Neural cell (in vitro differentiated cells): ENCODE data around the gene NELL1. TPM values are rescaled to one million over a fixed set of nuclear protein-coding genes. Genes with fewer than 3 reads are reported as not detected.

Experiments used
- H2AFZ ChIP-seq: fragments of 200-600, 300-800 bp; sonication (generic), shearing (Covaris generic); 2 replicates; pipeline ENCODE4 v1.6.0; 2014; ENCODE audit warnings: low read depth, mild to moderate bottlenecking, antibody characterized with exemption, low read length, moderate library complexity
- H3F3A ChIP-seq: fragments of 200-600 bp; shearing (Covaris generic); 2 replicates; pipeline ENCODE4 v1.6.1; 2016; ENCODE audit warnings: mild to moderate bottlenecking, moderate library complexity, mixed read lengths, antibody characterized with exemption, low read length; ENCODE audit not compliant: insufficient read depth, poor library complexity, severe bottlenecking
- H3K27ac ChIP-seq: fragments of 200-600, 300-800 bp; sonication (generic), shearing (Covaris generic); 2 replicates; pipeline ENCODE4 v1.5.1; 2014; ENCODE audit warnings: mild to moderate bottlenecking, low read length, moderate library complexity
- H3K27me3 ChIP-seq: fragments of 300-800, 200-600 bp; sonication (generic), shearing (Covaris generic); 2 replicates; pipeline ENCODE4 v1.6.0; 2014; ENCODE audit warnings: mild to moderate bottlenecking, low read depth, low read length, moderate library complexity; ENCODE audit not compliant: insufficient read depth
- H3K36me3 ChIP-seq: fragments of 300-800, 200-600 bp; sonication (generic), shearing (Covaris generic); 2 replicates; pipeline ENCODE4 v1.5.1; 2014; ENCODE audit warnings: mild to moderate bottlenecking, antibody characterized with exemption, low read length, moderate library complexity; ENCODE audit not compliant: insufficient read depth
- H3K4me2 ChIP-seq: fragments of 300-800, 200-600 bp; sonication (generic), shearing (Covaris generic); 2 replicates; pipeline ENCODE4 v1.6.0; 2014; ENCODE audit warnings: mild to moderate bottlenecking, low read length
- H3K4me3 ChIP-seq: fragments of 300-800, 200-600 bp; sonication (generic), shearing (Covaris generic); 2 replicates; pipeline ENCODE4 v1.5.1; 2014; ENCODE audit warnings: mild to moderate bottlenecking, low read length, moderate library complexity
- H3K79me2 ChIP-seq: fragments of 200-600 bp; shearing (Covaris generic); replicated peaks from 2 replicates; pipeline ENCODE4 v1.6.0; 2014; ENCODE audit warnings: mild to moderate bottlenecking, low read length, moderate library complexity; ENCODE audit not compliant: insufficient read depth
- H3K9ac ChIP-seq: fragments of 300-800, 200-600 bp; sonication (generic), shearing (Covaris generic); 2 replicates; pipeline ENCODE4 v1.6.1; 2016; ENCODE audit warnings: mild to moderate bottlenecking, low read length, mixed read lengths
- H3K9me2 ChIP-seq: fragments of 200-600 bp; shearing (Covaris generic); 2 replicates; pipeline ENCODE4 v1.6.1; 2016; ENCODE audit warnings: mild to moderate bottlenecking, low read length, mixed read lengths; ENCODE audit not compliant: insufficient read depth
- H3K9me3 ChIP-seq: fragments of 200-600, 300-800 bp; sonication (generic), shearing (Covaris generic); 2 replicates; pipeline ENCODE4 v1.6.1; 2016; ENCODE audit warnings: mild to moderate bottlenecking, mixed run types, low read length, moderate library complexity, mixed read lengths
- H4K20me1 ChIP-seq: fragments of 200-600 bp; shearing (Covaris generic); 2 replicates; pipeline ENCODE4 v1.6.1; 2016; ENCODE audit warnings: mild to moderate bottlenecking, mixed run types; ENCODE audit not compliant: insufficient read depth
- CTCF ChIP-seq: fragments of 450-650 bp; IDR thresholded peaks from 2 replicates; pipeline ENCODE4 v1.5.1; 2014; ENCODE audit warnings: antibody characterized with exemption, mild to moderate bottlenecking, moderate library complexity; ENCODE audit not compliant: poor library complexity, severe bottlenecking
- EP300 ChIP-seq: fragments of 450-650 bp; conservative IDR thresholded peaks from 2 replicates; pipeline ENCODE4 v1.6.1; 2014; ENCODE audit warnings: antibody characterized with exemption, mild to moderate bottlenecking, moderate library complexity; ENCODE audit not compliant: poor library complexity, severe bottlenecking
- EZH2 ChIP-seq: fragments of 200-600, 300-800 bp; shearing (Covaris generic), sonication (generic); IDR thresholded peaks from 2 replicates; pipeline ENCODE4 v1.6.1; 2014; ENCODE audit warnings: antibody characterized with exemption, low read length, borderline replicate concordance, mild to moderate bottlenecking; ENCODE audit not compliant: insufficient read depth, poor library complexity, severe bottlenecking
- MXI1 ChIP-seq: fragments of 450-650 bp; conservative IDR thresholded peaks from 2 replicates; pipeline ENCODE4 v1.6.1; 2014; ENCODE audit warnings: antibody characterized with exemption, mild to moderate bottlenecking; ENCODE audit not compliant: poor library complexity, severe bottlenecking
- POLR2AphosphoS5 ChIP-seq: IDR thresholded peaks from 2 replicates; pipeline ENCODE4 v1.6.1; 2012
- RAD21 ChIP-seq: fragments of 450-650 bp; conservative IDR thresholded peaks from 2 replicates; pipeline ENCODE4 v1.6.1; 2014; ENCODE audit warnings: antibody characterized with exemption, mild to moderate bottlenecking, moderate library complexity
- REST ChIP-seq: IDR thresholded peaks from 2 replicates; pipeline ENCODE4 v1.6.1; 2012; ENCODE audit warnings: borderline replicate concordance
- SMC3 ChIP-seq: fragments of 450-650 bp; conservative IDR thresholded peaks from 2 replicates; pipeline ENCODE4 v1.6.1; 2014; ENCODE audit warnings: antibody characterized with exemption, mild to moderate bottlenecking, moderate library complexity; ENCODE audit not compliant: poor library complexity
- TAF1 ChIP-seq: IDR thresholded peaks from 2 replicates; pipeline ENCODE4 v1.6.1; 2012; ENCODE audit warnings: low read depth
- polyA plus RNA-seq: library from polyadenylated mRNA; depleted of rRNA; stranded (reverse); fragments of >200 nt; gene quantifications from 2 replicates; pipeline ENCODE4 v1.2.3, GENCODE V29; 2014

NELL1 gene
- polyA plus RNA-seq, 1 donor from 2014 or later = 70.4 TPM

DNA sequence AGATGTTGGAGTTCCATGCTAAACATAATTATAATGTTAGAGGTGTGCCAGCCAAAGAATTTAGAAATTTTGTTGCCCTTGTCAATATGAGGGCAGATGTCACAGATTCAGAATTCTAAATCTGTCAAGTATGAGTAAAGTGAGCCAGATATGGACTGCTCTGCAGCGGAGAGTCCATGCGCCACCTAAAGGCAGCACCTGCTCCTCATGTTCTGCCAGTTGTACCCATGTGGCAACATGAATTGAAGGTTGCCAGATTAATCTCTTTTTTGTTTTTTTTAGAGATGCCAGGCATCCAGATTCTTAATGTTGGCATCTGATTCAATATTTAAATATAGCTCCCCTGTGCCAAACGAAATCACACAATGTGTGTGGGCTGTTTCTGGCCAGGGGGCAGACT lies 844.9 kb downstream of the NELL1 start:
- Histone ChIP-seq H3K4me3 (no peak overlapping the region), H3K9me3 (no peaks in the 10 kb centered on the region), H3F3A (no peaks in the 10 kb centered on the region), H3K9me2 (no peaks in the 10 kb centered on the region), H3K9ac (no peak overlapping the region), H3K4me2 (no peak overlapping the region), H4K20me1 (no peaks in the 10 kb centered on the region), H3K36me3 (no peaks in the 10 kb centered on the region), H2AFZ (no peak overlapping the region), H3K79me2 (no peaks in the 10 kb centered on the region), H3K27ac (no peak overlapping the region), H3K27me3 (no peaks in the 10 kb centered on the region)
- TF ChIP-seq REST (no peak), RAD21 (peak; percentile 47), TAF1 (no peak), MXI1 (no peak), POLR2AphosphoS5 (no peak), EP300 (no peak), SMC3 (no peak), EZH2 (no peak), CTCF (peak; percentile 53)

GRCh38 chr11:21520244-21520643 lies 850.9 kb downstream of the NELL1 start:
- Histone ChIP-seq H3K4me2 (no peak overlapping the region), H3K9ac (no peak overlapping the region), H3K27me3 (no peaks in the 10 kb centered on the region), H3K4me3 (no peak overlapping the region), H3K79me2 (no peaks in the 10 kb centered on the region), H4K20me1 (no peaks in the 10 kb centered on the region), H3K9me3 (no peaks in the 10 kb centered on the region), H3K9me2 (no peaks in the 10 kb centered on the region), H3K27ac (no peak overlapping the region), H2AFZ (no peak overlapping the region), H3F3A (no peaks in the 10 kb centered on the region), H3K36me3 (no peaks in the 10 kb centered on the region)
- TF ChIP-seq MXI1 (no peak), EZH2 (no peak), TAF1 (no peak), CTCF (no peak), POLR2AphosphoS5 (no peak), EP300 (no peak), SMC3 (no peak), RAD21 (no peak), REST (no peak)
